ENCODE data around the gene ZFP2.
"Not testable (repeated sequence)": the region's sequence is repeated elsewhere in the genome, so short reads cannot be mapped to it uniquely, and the experiment has no call there.

Gene ZFP2

DNA sequence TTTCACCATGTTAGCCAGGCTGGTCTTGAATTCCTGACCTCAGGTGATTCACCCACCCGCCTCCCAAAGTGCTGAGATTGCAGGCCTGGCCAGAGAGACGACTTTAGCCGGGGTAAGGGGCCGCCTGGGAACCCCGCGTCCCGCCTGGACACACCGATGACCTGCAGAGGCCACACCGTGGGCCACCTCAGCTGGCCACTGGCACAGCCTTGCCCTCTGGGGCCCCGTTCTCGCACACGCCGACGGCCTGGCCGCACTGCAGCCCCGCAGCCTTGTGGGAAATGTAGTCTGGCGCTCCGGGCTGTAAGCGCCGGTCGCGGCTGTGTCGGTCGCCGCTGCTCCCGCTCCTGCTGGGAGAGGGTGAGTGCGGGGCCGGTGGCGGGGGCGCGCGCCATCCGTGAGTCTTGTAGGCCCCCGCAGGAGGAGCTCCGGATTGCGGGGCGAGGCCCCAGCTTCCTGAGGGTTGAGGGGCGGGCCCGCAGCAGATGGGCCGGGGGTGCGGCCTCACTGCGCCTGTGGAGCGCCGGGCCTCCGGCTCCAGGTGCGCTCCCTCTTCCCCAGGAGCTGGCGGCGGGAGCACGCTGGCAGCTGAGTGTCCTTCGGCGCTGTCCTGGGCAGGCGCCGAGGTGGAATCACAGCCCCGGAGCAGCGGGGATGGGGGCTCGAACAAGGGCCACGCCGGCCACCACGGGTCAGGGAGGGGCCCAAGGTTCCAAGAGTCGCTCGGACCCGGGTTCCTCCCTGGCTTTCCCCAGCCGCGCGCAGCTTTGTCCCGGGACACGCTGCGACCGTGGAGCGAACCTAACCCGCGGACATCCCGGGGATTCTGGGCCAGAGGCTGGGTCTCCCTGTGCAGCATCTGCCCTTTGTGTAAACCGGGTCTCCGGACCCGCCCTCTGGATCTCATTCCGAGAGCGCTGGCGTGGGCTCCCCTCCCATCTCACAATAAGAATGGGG, at the start of gene ZFP2:
Gene ZFP2 (plus strand): TSS at position 299 of the 957 bp plus-strand sequence. CDS start 35,401 bp downstream, outside the sequence.
- peak; percentile 63 for DNase-seq (ENCODE audit: low read depth, low spot score)

DNA sequence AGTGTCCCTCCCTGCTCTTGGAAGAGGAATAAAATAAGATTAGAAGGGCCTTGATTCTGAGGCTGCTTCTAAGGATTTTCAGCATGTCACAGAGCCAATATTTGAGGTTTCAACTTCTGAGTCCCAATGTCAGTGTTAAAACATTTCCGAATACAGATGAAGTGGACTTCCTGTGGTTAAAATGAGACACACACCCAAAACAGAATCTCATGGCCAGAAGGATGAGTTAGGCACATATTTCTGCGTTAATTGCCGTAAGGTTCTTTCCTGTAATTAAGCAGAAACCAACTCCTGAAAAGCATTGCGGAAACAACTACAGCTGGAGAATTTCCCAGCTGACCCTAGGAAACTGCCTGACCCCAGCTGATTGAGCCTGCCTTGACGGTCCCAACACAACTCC, 46.4 kb upstream of the ZFP2 start:
- DNase-seq (ENCODE audit: low read depth, low spot score) = no peak

DNA sequence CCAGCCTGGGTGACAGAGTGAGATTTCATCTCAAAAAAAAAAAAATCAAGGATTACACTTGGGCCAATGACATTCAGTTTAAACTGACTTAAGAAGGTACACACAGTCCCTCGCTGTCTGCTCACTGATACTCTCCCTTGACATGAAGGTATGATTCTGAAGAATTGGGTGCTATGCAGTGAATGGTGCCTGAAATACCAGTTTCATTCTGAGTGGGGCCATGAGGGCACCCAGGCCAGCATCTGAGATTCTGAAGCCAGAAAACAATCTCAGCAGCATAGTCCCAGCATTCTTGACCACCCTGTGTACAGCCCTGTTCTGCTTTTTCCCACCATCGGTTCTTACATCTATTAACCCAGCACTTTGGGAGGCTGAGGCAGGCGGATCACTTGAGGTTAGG, 43.8 kb upstream of the ZFP2 start:
- DNase-seq (ENCODE audit: low read depth, low spot score) = no peak

DNA sequence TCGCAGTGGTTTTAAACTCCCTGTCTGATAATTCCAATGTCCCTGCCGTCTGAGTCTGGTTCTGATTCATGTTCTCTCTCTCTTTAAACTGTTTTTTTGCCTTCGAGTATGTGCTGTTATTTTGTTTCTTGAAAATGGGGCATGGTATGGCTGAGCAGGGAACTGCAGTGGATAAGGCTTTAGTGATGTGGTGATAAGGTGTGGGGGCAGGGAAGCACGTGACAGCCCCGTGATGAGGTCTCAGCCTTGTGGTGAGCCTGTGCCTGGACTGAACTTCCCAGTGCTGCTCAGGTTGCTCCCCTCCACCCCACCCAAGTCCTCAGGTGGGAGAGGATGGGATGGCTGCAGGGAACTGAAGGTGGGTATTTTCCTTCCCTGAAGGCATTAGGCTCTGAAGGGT, 41.4 kb upstream of the ZFP2 start:
- no peak for DNase-seq (ENCODE audit: low read depth, low spot score)

DNA sequence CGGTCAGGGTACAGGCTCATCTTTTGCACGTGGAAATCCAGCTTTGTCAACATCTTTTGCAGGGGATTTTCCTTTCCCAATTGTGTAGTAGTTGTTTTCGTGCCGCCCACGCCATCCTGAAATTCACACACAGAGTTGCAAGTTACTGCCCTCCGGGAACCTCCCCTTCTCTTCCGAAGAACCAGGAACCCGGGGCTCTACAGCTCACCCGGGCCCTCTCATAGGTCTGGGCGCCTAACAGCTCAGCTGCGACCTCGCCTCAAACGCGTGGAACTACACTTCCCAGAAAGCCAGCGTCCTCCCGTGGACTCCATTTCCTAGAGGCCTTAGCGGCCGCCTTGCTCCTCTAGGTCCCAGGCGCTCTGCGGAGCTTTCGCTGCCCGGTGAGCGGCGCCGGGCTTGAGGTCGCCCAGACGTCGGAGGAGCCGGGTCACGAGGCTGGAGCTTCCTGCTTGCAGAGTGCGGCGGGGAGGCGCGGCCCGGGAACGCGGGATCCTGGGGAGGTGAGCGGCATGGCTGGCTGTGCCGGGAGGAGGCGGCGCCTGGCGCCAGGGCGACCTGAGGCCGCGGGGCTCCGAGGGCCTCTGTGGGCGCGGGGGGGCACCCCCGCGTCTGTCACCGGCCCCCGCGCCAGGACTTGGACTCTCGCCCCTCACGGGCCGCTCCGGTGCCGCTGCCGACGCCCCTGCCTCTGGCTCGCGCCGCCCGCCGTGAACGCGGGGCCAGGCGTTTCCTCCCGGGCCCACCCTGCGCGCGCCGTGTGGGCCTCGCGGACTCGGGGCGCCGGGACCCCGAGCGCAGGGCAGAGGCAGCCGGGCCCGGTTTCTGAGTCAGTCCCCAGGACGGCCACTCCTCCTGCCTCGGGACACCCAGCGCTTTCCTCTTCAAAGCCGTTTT, 35.8 kb upstream of the ZFP2 start, which contains the start of gene ZNF354B:
Gene ZNF354B (plus strand): TSS at position 329 of the 897 bp plus-strand sequence. CDS start 1,095 bp downstream, outside the sequence.
- peak; percentile 96 for DNase-seq (ENCODE audit: low read depth, low spot score)

DNA sequence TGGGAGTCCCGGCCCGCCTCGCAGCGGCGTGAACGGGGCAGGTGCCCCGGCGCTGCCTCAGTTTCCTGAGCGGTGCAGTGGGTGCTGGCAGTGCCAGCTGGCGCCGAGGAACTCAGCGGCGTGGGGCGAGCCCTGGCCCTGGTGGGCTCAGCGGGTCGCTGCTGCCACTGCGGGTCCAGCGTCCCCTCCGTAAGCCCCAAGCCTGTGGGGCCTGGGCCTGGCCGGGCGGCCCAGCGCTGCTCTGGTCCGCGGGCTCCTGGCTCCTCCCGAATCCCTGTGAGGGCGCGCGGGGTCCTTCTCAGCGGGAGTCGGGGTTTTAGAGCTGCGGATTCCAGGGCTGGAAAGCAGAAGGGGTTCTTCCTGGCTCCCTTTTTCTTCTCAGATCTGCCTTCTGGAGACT, 35.1 kb upstream of the ZFP2 start:
- not testable (repeated sequence) for DNase-seq (ENCODE audit: low read depth, low spot score)

DNA sequence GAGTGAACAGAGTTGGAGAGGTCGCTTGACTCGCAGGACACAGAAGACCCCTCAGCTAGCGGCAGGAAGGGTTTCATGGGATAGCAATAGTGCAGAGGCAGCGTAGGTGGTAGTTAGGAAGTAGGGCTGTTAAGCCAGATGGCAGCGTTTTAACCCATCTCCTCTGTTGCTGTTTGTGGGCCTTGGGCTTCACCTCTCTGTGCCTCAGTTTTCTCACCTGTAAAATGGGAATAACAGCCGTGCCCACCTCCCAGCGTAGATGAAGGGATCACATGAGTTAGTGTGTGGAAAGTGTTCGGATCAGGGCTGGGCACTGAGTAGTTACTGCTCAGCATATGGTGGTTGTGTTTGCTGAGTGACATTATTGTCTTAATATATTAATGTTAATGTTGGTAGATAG, 34.1 kb upstream of the ZFP2 start:
- no peak for DNase-seq (ENCODE audit: low read depth, low spot score)

DNA sequence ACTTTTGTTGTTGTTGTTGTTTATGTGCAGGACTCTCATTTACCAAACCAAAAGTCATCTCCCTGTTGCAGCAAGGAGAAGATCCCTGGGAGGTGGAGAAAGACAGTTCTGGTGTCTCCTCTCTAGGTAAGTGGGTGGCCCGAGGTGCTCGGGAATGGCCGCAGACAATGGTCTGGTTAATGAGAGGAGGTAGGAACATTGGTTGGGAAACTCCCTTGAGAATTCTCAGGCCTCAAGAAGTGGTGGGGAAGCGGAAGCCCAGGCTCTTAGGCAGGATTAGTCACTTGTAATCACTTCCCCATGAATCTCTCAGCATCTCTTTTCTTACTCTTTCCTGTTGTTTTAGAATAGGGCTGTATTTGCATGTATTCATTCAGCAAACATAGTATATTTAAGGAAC, 28.8 kb upstream of the ZFP2 start:
- no peak for DNase-seq (ENCODE audit: low read depth, low spot score)

DNA sequence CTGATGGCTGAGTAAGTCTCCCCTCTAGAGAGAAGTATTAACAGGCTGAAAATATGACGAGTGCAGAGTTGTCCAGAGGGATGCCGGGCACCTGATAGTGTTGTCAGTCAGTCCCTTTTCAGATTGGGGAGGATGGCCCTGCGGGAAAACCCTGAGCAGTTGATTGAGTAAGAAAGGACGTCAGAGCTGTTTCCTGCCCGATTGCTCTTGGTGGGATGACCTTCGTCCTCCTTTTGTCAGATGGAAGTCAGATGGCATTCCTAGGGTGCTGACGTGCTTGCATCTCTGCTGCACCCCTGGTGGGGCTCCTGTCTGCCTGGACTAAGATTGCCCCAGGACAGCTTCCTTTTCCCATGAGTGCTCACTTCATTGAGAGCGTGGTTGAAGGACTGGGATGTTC, 26.1 kb upstream of the ZFP2 start:
- no peak for DNase-seq (ENCODE audit: low read depth, low spot score)

DNA sequence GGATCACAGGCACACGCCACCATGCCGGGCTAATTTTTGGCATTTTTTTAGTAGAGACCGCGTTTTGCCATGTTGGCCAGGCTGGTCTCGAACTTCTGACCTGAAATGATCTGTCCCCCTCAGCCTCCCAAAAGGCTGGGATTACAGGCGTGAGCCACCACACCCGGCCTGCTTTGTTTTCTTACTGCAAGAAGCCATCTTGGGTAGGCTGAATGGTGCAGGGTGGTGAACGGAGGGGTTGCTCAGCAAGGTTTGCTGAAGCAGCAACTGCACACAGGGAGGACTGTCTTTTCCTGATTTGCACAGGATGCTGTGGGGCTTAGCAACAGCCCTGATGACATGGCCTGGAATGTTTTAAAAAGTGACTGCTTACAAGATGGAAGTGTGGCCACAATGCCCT, 25.3 kb upstream of the ZFP2 start:
- DNase-seq (ENCODE audit: low read depth, low spot score) = no peak

DNA sequence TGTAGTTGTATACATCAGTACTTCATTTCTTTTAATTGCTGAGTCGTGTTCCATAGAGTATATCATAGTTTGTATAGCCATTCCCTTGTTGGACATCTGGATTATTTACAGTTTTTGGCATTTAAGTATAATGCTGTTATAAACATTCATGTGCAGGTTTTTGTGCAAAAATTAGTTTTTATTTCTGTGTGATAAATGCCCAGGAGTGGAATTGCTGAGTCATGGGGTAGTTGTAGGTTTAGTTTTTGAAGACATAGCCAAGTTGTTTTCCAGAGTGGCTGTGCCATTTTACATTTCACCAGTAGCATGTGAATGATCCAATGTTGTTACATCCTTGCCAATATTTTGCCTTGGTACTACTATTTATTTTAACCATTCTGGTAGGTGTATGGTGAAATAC, 23.4 kb upstream of the ZFP2 start:
- DNase-seq (ENCODE audit: low read depth, low spot score) = no peak

DNA sequence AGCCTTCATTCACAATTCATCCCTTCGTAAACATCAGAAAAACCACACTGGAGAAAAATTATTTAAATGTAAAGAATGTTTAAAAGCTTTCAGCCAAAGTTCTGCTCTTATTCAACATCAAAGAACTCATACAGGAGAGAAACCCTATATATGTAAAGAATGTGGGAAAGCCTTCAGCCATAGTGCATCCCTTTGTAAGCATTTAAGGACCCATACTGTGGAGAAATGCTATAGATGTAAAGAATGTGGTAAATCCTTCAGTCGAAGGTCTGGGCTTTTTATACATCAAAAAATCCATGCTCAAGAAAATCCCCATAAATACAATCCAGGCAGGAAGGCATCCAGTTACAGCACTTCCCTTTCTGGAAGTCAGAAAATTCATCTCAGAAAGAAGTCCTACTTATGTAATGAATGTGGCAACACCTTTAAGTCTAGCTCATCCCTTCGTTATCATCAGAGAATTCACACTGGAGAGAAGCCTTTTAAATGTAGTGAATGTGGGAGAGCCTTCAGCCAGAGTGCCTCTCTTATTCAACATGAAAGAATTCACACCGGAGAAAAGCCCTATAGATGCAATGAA, 12.5 kb upstream of the ZFP2 start:
- DNase-seq (ENCODE audit: low read depth, low spot score) = not testable (repeated sequence)

DNA sequence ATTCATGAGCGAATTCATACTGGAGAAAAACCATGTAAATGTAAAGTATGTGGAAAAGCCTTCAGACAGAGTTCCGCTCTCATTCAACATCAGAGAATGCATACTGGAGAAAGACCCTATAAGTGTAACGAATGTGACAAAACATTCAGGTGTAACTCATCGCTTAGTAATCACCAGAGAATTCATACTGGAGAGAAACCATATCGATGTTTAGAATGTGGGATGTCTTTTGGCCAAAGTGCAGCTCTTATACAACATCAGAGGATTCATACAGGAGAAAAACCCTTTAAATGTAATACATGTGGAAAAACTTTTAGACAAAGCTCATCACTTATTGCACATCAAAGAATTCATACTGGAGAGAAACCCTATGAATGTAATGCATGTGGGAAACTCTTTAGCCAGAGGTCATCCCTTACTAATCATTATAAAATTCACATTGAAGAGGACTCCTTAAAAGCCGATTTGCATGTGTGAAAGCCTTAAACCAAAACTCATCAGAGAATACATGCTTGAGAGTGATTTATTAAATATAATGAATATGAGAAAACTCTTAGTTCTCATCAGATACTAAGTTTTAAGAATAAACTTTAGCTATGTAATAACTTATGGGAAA, 11.8 kb upstream of the ZFP2 start:
- no peak for DNase-seq (ENCODE audit: low read depth, low spot score)

DNA sequence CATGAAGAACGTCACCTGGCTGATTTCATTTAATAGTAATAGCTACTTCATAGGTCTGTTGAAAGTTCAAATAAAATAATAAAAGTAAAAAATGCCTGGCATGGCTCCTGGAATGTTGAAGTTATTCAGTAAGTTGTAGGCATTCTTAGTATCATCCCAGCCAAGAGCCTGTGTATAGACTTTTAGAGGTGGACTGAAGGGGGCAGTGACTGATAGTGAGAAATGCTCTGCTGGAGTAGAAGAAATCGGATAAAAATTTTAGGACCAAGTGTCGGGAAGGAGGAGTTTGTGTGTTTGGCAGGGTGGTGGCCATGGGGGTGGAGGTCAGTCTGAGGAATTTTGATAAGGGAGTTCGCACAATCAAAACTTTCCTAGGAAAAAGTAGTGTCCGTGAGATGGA, 3.6 kb downstream of the ZFP2 start:
- no peak for DNase-seq (ENCODE audit: low read depth, low spot score)

DNA sequence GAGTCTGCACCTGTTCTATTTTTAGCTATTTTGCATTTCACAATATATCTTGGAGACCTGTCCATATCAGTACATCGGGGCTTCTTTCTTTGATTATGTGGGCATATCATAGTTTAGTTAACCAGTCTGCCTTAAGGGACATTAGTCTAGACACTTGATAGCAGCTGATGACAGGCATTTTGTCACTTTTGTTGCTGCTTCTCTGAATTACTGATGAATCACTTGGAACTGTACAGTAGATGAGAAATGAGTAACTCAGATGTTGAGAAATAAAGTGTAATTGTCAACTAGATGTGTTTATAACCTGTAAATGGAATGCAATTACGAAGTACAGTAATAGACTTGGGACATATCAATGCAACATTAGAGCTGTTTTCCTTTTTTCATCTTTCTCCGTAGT, 7.1 kb downstream of the ZFP2 start:
- no peak for DNase-seq (ENCODE audit: low read depth, low spot score)

DNA sequence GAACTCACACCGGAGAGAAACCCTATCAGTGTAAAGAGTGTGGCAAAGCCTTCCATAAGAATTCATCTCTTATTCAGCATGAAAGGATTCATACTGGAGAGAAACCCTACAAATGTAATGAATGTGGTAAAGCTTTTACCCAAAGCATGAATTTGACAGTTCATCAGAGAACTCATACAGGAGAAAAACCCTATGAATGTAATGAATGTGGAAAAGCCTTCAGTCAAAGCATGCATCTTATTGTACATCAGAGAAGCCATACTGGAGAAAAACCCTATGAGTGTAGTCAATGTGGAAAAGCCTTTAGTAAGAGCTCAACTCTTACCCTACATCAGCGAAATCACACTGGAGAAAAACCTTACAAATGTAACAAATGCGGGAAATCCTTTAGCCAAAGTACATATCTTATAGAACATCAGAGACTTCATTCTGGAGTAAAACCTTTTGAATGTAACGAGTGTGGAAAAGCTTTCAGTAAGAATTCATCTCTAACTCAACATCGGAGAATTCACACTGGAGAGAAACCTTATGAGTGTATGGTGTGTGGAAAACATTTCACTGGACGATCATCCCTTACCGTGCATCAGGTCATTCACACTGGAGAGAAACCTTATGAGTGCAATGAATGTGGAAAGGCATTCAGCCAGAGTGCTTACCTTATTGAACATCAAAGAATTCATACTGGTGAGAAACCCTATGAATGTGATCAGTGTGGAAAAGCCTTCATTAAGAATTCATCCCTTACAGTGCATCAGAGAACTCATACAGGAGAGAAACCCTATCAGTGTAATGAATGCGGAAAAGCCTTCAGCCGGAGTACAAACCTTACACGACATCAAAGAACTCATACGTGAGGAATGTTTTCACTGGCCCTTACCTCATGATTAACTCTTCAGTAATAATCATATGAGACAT, 36.4 kb downstream of the ZFP2 start:
- no peak for DNase-seq (ENCODE audit: low read depth, low spot score)

DNA sequence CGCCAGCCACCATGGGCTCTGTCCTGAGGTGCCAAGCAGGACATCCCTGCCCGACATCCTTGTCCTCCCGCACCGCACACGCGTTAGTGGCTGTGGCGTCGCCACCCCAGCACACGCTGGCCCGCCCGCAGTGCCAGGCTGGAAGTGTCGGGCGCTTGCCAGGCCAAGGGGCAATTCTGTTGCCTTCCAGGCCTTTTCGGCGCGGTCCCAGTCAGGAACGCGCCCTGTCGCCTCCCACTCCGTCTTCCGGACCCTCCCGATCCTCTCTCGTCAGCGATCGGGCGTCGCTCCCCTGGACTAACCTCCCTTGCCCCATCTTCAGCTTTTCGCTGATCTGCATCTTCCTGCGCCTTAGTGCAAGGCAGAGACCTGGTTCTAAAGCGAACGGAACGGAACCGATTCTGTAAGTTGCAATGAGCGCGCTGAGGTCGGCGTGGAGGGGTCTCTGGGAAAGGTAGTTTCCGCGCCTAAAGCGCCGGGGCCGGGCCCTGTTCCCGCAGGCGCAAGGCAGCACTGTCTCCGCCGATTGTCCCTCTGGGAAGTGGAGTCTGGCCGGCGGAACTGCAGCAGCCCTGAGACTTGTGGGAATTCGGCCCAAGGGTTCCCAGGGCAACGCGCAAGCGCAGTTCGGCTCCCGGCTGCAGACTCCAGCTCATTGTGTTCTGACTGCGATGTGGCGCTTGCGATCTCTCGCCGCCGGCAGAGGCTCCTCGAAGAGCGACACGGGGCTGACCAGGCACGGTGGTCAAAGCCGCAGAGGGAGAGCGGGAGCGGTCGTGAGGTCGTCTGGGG, 45.1 kb downstream of the ZFP2 start, which contains the start of gene ZNF454:
Gene ZNF454 (plus strand): TSS at position 630 of the 792 bp plus-strand sequence. CDS start 1,594 bp downstream, outside the sequence.
- DNase-seq (ENCODE audit: low read depth, low spot score) = peak; percentile 93

DNA sequence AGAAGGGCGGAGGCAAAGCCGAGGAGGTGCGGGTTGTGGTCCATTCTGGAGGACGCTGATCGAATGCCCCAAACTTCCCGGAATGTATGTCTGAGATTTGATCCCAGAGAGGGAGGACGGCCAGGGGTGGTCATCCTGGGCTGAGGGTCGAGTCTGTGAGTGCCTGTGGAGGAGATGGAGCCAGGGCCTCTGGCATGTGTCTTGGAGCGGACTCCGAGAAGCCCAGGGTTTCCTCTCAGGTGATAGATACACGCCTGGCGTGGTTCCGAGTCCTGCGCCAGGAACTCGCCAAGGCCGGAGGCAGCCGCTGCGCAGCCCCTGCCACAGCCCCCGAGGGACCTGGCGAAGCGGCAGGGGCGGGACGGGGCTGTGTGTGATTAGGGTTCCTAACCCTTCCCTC, 45.6 kb downstream of the ZFP2 start:
- DNase-seq (ENCODE audit: low read depth, low spot score) = no peak

DNA sequence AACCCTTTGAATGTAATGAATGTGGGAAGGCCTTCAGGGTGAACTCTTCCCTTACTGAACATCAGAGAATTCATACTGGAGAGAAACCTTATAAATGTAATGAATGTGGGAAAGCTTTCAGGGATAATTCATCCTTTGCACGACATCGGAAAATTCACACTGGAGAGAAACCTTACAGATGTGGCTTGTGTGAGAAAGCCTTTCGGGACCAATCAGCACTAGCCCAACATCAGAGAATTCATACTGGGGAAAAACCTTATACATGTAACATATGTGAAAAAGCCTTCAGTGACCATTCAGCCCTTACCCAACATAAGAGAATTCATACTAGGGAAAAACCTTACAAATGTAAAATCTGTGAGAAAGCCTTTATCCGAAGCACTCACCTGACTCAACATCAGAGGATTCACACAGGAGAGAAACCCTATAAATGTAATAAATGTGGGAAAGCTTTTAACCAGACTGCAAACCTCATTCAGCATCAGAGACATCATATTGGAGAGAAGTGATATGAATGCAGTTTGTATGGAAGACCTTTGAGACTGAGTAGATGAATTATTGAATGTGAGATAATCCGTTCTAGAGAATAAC, 69.8 kb downstream of the ZFP2 start:
- no peak for DNase-seq (ENCODE audit: low read depth, low spot score)
